HFF-Myc (cell line): ENCODE data around the gene SAMSN1.

Experiments used
- DNase-seq: peaks from one replicate; pipeline ENCODE4 v3.0.0-alpha.2; 2011; ENCODE audit warnings: low read depth; ENCODE audit errors: extremely low read depth
- H3K4me3 ChIP-seq: replicated peaks from 2 replicates; pipeline ENCODE4 v1.5.1; 2011; ENCODE audit warnings: low read depth, mild to moderate bottlenecking, control low read depth, low read length
- CTCF ChIP-seq: IDR thresholded peaks from 2 replicates; pipeline ENCODE4 v1.5.1; 2012; ENCODE audit warnings: mild to moderate bottlenecking, low read depth, low read length, control low read depth; ENCODE audit errors: missing control alignments

The SAMSN1 gene

DNA sequence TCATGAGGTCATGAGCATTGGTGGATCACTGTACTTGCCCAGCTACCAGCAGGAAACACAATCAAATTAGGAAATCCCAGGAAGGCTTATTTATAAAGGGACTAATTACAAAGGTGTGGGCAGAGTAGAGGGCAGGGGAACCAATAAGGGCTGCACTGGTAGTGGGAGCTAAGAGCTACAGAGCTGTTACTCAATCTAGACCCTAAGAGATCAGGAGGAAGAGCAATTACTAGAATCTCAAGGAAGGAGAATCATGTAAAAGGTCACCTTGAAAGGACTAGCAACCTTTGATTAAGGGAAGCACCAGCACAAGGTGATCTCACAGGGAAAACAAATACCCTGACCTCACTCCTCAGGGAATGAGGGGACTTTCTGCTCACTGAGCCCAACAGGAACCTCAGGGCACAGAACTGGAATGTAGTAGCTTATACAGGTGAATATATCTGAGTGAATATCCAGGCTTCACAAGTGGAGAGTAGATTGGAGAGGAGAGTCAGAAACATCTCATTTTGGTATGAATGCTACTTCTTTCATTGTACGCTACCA, 66.8 kb downstream of the SAMSN1 start:
- no peak for DNase-seq
- TF ChIP-seq CTCF = no peak
- no peak overlapping the region for H3K4me3 ChIP-seq

- DNase-seq = no peak
- H3K4me3 ChIP-seq = no peak overlapping the region
- TF ChIP-seq CTCF = no peak
These were observed 68.3 kb downstream of the SAMSN1 start for GRCh38 chr21:14477841-14478240.

GRCh38 chr21:14477133-14477532, 69.0 kb downstream of the SAMSN1 start:
- no peak overlapping the region for H3K4me3 ChIP-seq
- no peak for DNase-seq
- no peak for TF ChIP-seq CTCF

DNA sequence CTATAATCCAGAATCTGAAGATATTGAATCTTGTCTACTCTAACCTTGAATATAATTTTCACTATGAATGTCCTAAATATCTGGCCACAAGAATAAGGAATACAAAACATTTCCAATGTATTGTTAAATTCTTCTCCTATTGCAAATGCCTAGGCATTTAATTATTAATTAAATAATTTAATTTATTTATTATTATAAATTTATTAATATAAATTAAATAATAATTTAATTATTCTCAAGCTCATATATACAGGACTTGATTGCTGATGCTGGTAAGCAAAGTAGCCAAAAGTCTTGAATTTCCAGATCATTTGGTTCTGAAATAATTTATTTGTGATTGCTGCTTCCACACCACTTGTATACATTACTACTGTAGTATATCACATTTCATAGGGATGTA, 71.1 kb downstream of the SAMSN1 start:
- TF ChIP-seq CTCF = no peak
- no peak overlapping the region for H3K4me3 ChIP-seq
- no peak for DNase-seq

DNA sequence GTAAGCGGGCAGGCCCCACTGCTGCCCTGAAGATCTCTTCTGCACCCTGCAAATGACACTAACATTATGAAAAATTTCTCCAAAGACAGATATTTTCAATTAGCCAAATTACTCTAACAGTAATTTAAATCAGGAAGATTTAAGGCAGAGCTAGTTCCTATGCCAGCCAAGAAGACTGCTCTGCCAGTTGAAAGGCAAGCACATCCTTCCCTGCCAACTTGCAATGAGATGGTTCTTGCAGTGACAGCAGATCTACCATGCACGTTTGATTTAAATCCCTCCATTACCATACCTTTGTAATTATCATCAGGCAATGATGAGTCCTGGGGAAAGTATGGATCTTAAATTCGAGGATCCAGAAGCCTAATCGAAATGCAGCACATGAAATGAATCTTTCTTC, 76.5 kb downstream of the SAMSN1 start:
- H3K4me3 ChIP-seq = no peak overlapping the region
- DNase-seq = no peak
- no peak for TF ChIP-seq CTCF

DNA sequence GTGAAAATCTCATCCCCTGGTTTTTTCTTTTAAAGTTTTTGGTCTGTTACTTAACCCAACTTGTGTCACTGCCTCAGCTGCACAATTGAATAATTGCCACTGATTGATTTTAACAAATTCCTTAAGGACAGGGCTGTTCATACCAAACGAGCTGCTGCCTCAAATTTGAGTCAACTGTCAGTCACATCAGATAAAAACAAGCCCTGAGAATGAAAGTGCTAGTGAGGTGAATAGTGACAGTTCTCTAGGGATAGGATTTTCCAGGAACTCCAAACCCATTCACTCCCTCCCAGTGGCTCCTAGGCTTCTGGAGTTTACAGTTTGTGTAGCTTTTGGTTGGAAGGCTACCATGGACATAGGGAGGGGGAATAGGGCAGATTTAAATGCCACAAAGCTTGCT, 79.4 kb downstream of the SAMSN1 start:
- H3K4me3 ChIP-seq = no peak overlapping the region
- no peak for DNase-seq
- TF ChIP-seq CTCF = no peak

GRCh38 chr21:14457762-14458161, 88.4 kb downstream of the SAMSN1 start:
- no peak for TF ChIP-seq CTCF
- no peak for DNase-seq
- no peak overlapping the region for H3K4me3 ChIP-seq
